ENCODE results near the gene SPATA16. TPM values are rescaled to one million over a fixed set of nuclear protein-coding genes. Genes with fewer than 3 reads are reported as not detected.

Gene SPATA16
- total and polyA plus RNA-seq, 5 donors: not detected

- ATAC-seq (no peak), DNase-seq (no peak)
- intact Hi-C loops (cut with DNase I): no loop called here
- Histone ChIP-seq H3K27me3 (ENCODE audit: control insufficient read depth, insufficient read depth) (no peaks in the 10 kb centered on the region), H3K27ac (ENCODE audit: low read length) (no peak overlapping the region), H3K4me3 (ENCODE audit: low read length) (no peak overlapping the region), H3K9me3 (ENCODE audit: control insufficient read depth, low read length) (no peaks in the 10 kb centered on the region), H3K4me1 (ENCODE audit: control insufficient read depth, insufficient read depth, low read length) (no peaks in the 10 kb centered on the region)
- 93% methylated on average over 6 of the region's 6 CpGs for WGBS
These were observed 136.4 kb downstream of the SPATA16 start for GRCh38 chr3:173004681-173005080.

GRCh38 chr3:173003956-173004355, 137.1 kb downstream of the SPATA16 start:
- WGBS: 90% methylated on average over 3 of the region's 3 CpGs
- H3K27ac ChIP-seq (ENCODE audit: low read length): no peak overlapping the region
- no peaks in the 10 kb centered on the region for H3K9me3 ChIP-seq (ENCODE audit: control insufficient read depth, low read length)
- no peaks in the 10 kb centered on the region for H3K27me3 ChIP-seq (ENCODE audit: control insufficient read depth, insufficient read depth)
- intact Hi-C loops (cut with DNase I): no loop called here
- no peaks in the 10 kb centered on the region for H3K4me1 ChIP-seq (ENCODE audit: control insufficient read depth, insufficient read depth, low read length)
- ATAC-seq (no peak), DNase-seq (no peak)
- H3K4me3 ChIP-seq (ENCODE audit: low read length): no peak overlapping the region

GRCh38 chr3:173003471-173003870, 137.6 kb downstream of the SPATA16 start:
- 92% methylated on average over 2 of the region's 2 CpGs for WGBS
- no peak for ATAC-seq

GRCh38 chr3:173001622-173002021, 139.4 kb downstream of the SPATA16 start:
- intact Hi-C loops (cut with DNase I): no loop called here

More at GRCh38 chr3:173003471-173003870, 137.6 kb downstream of the SPATA16 start:
- no peaks in the 10 kb centered on the region for H3K4me1 ChIP-seq (ENCODE audit: control insufficient read depth, insufficient read depth, low read length)
- no peak overlapping the region for H3K4me3 ChIP-seq (ENCODE audit: low read length)
- intact Hi-C loops (cut with DNase I): no loop called here
- no peaks in the 10 kb centered on the region for H3K9me3 ChIP-seq (ENCODE audit: control insufficient read depth, low read length)
- no peaks in the 10 kb centered on the region for H3K27me3 ChIP-seq (ENCODE audit: control insufficient read depth, insufficient read depth)
- DNase-seq: no peak
- no peak overlapping the region for H3K27ac ChIP-seq (ENCODE audit: low read length)

GRCh38 chr3:173000553-173000952, 140.5 kb downstream of the SPATA16 start:
- no peaks in the 10 kb centered on the region for H3K27me3 ChIP-seq (ENCODE audit: control insufficient read depth, insufficient read depth)
- H3K27ac ChIP-seq (ENCODE audit: low read length): no peak overlapping the region
- no peaks in the 10 kb centered on the region for H3K9me3 ChIP-seq (ENCODE audit: control insufficient read depth, low read length)
- H3K4me1 ChIP-seq (ENCODE audit: control insufficient read depth, insufficient read depth, low read length): no peaks in the 10 kb centered on the region
- no peak overlapping the region for H3K4me3 ChIP-seq (ENCODE audit: low read length)
- DNase-seq (no peak), ATAC-seq (no peak)
- intact Hi-C loops (cut with DNase I): no loop called here

More at GRCh38 chr3:173001622-173002021, 139.4 kb downstream of the SPATA16 start:
- DNase-seq (no peak), ATAC-seq (no peak)
- no peak overlapping the region for H3K4me3 ChIP-seq (ENCODE audit: low read length)
- no peaks in the 10 kb centered on the region for H3K9me3 ChIP-seq (ENCODE audit: control insufficient read depth, low read length)
- no peaks in the 10 kb centered on the region for H3K4me1 ChIP-seq (ENCODE audit: control insufficient read depth, insufficient read depth, low read length)
- no peaks in the 10 kb centered on the region for H3K27me3 ChIP-seq (ENCODE audit: control insufficient read depth, insufficient read depth)
- no peak overlapping the region for H3K27ac ChIP-seq (ENCODE audit: low read length)

GRCh38 chr3:172993412-172993811, 147.6 kb downstream of the SPATA16 start:
- Histone ChIP-seq H3K27me3 (ENCODE audit: control insufficient read depth, insufficient read depth) (no peaks in the 10 kb centered on the region), H3K4me3 (ENCODE audit: low read length) (no peak overlapping the region), H3K4me1 (ENCODE audit: control insufficient read depth, insufficient read depth, low read length) (no peaks in the 10 kb centered on the region), H3K9me3 (ENCODE audit: control insufficient read depth, low read length) (no peaks in the 10 kb centered on the region), H3K27ac (ENCODE audit: low read length) (no peak overlapping the region)
- WGBS: 78% methylated on average over 2 of the region's 2 CpGs
- intact Hi-C loops (cut with DNase I): no loop called here
- ATAC-seq (no peak), DNase-seq (no peak)

GRCh38 chr3:172991424-172991996, 149.5 kb downstream of the SPATA16 start:
- WGBS: 72% methylated on average over 3 of the region's 3 CpGs
- no peak for DNase-seq
- Histone ChIP-seq H3K27me3 (ENCODE audit: control insufficient read depth, insufficient read depth) (no peaks in the 10 kb centered on the region), H3K27ac (ENCODE audit: low read length) (no peak overlapping the region), H3K4me3 (ENCODE audit: low read length) (no peak overlapping the region), H3K4me1 (ENCODE audit: control insufficient read depth, insufficient read depth, low read length) (peaks cover 1% of the 10 kb centered on the region), H3K9me3 (ENCODE audit: control insufficient read depth, low read length) (no peaks in the 10 kb centered on the region)
- intact Hi-C loops (cut with DNase I): no loop called here
- no peak for ATAC-seq

- H3K4me1 ChIP-seq (ENCODE audit: control insufficient read depth, insufficient read depth, low read length): peaks cover 3% of the 10 kb centered on the region
- ATAC-seq: no peak
- no peak for DNase-seq
- no peak overlapping the region for H3K27ac ChIP-seq (ENCODE audit: low read length)
- no peaks in the 10 kb centered on the region for H3K9me3 ChIP-seq (ENCODE audit: control insufficient read depth, low read length)
- no peak overlapping the region for H3K4me3 ChIP-seq (ENCODE audit: low read length)
- no peaks in the 10 kb centered on the region for H3K27me3 ChIP-seq (ENCODE audit: control insufficient read depth, insufficient read depth)
- 89% methylated on average over 3 of the region's 3 CpGs for WGBS
- intact Hi-C loops (cut with DNase I): no loop called here
These were observed 151.7 kb downstream of the SPATA16 start for GRCh38 chr3:172989373-172989772.

GRCh38 chr3:172987273-172987672, 153.8 kb downstream of the SPATA16 start:
- H3K4me1 ChIP-seq (ENCODE audit: control insufficient read depth, insufficient read depth, low read length): peaks cover 3% of the 10 kb centered on the region
- H3K4me3 ChIP-seq (ENCODE audit: low read length): no peak overlapping the region
- no peak for ATAC-seq
- intact Hi-C loops (cut with DNase I): no loop called here
- no peak for DNase-seq
- H3K27me3 ChIP-seq (ENCODE audit: control insufficient read depth, insufficient read depth): no peaks in the 10 kb centered on the region
- H3K27ac ChIP-seq (ENCODE audit: low read length): no peak overlapping the region
- H3K9me3 ChIP-seq (ENCODE audit: control insufficient read depth, low read length): no peaks in the 10 kb centered on the region
- 55% methylated on average over 3 of the region's 3 CpGs for WGBS

GRCh38 chr3:172984914-172985313, 156.1 kb downstream of the SPATA16 start:
- no peak for ATAC-seq
- intact Hi-C loops (cut with DNase I): loop anchor here in 1 of 4 donors (5.0 kb wide), 1 partner anchor 57 kb away; no protein-coding TSS in a partner anchor

GRCh38 chr3:172982736-172983364, 158.2 kb downstream of the SPATA16 start:
- intact Hi-C loops (cut with DNase I): loop anchor here in 1 of 4 donors (5.0 kb wide), 1 partner anchor 59 kb away; no protein-coding TSS in a partner anchor
- Histone ChIP-seq H3K4me3 (ENCODE audit: low read length) (no peak overlapping the region), H3K4me1 (ENCODE audit: control insufficient read depth, insufficient read depth, low read length) (peaks cover 3% of the 10 kb centered on the region), H3K9me3 (ENCODE audit: control insufficient read depth, low read length) (no peaks in the 10 kb centered on the region), H3K27me3 (ENCODE audit: control insufficient read depth, insufficient read depth) (no peaks in the 10 kb centered on the region), H3K27ac (ENCODE audit: low read length) (no peak overlapping the region)
- ATAC-seq: peak in 1 of 2 donors; percentile 31
- WGBS: 36% methylated on average over 3 of the region's 3 CpGs
- no peak for DNase-seq

More at GRCh38 chr3:172984914-172985313, 156.1 kb downstream of the SPATA16 start:
- H3K9me3 ChIP-seq (ENCODE audit: control insufficient read depth, low read length): no peaks in the 10 kb centered on the region
- no peak overlapping the region for H3K27ac ChIP-seq (ENCODE audit: low read length)
- WGBS: 91% methylated on average over 1 of the region's 1 CpG
- H3K27me3 ChIP-seq (ENCODE audit: control insufficient read depth, insufficient read depth): no peaks in the 10 kb centered on the region
- no peak overlapping the region for H3K4me3 ChIP-seq (ENCODE audit: low read length)
- DNase-seq: no peak
- peaks cover 3% of the 10 kb centered on the region for H3K4me1 ChIP-seq (ENCODE audit: control insufficient read depth, insufficient read depth, low read length)

All from right cardiac atrium (tissue), 5 donors.